ENCODE data around the gene CYB5A.

- no peak for TF ChIP-seq CTCF (IDR thresholded peaks at IDR 0.05; ENCODE audit: low read depth, low read length)
- no peak for TF ChIP-seq EZH2phosphoT487 (IDR thresholded peaks at IDR 0.05; ENCODE audit: low read depth)
These were observed 65.1 kb downstream of the CYB5A start for GRCh38 chr18:74226666-74227065.

Measured in OCI-LY3 (cell line).